Lower lobe of right lung (tissue), 2 donors: Measurements from ENCODE around the gene DNLZ. TPM values are rescaled to one million over a fixed set of nuclear protein-coding genes. Genes with fewer than 3 reads are reported as not detected.

Experiments used
- ATAC-seq, 2 donors: fragments of 200-7000 bp; cut with Tn5 transposase; one replicate each; pipeline ENCODE4 v1.9.1; 2020 to 2022; ENCODE audit warnings: mild to moderate bottlenecking in 2 of 2, moderate library complexity in 2 of 2
- DNase-seq: peaks from one replicate; pipeline ENCODE4 v3.0.0-alpha.2; 2020
- H3K27ac ChIP-seq: fragments of 200-600 bp; one replicate; pipeline ENCODE4 v1.8.0; 2022
- H3K27me3 ChIP-seq: fragments of 200-600 bp; one replicate; pipeline ENCODE4 v1.8.0; 2022; ENCODE audit warnings: low read depth
- H3K36me3 ChIP-seq: fragments of 200-600 bp; one replicate; pipeline ENCODE4 v1.8.0; 2022; ENCODE audit warnings: mild to moderate bottlenecking
- H3K4me1 ChIP-seq: fragments of 200-600 bp; one replicate; pipeline ENCODE4 v1.8.0; 2022
- H3K4me3 ChIP-seq: fragments of 200-600 bp; one replicate; pipeline ENCODE4 v1.8.0; 2022; ENCODE audit warnings: mild to moderate bottlenecking
- H3K9me3 ChIP-seq: fragments of 200-600 bp; one replicate; pipeline ENCODE4 v1.8.0; 2022
- intact Hi-C: fragments of 100-400 bp; cut with DNase I; formaldehyde crosslinking; loops from one replicate; pipeline ENCODE4 v1.11.0; 2022
- total RNA-seq: library from RNA; stranded (reverse); fragmentation: NEBNext Ultra II Directional; extraction: Animal tissue kit (Norgen Biotek cat#: 25700); gene quantifications from one replicate; pipeline ENCODE4 v1.2.1, GENCODE V29; 2021
- TF ChIP-seq, protein P1 (sequence below): fragments of 200-600 bp; IDR thresholded peaks from one replicate; pipeline ENCODE4 v1.8.0; 2022; ENCODE audit warnings: antibody characterized with exemption, mild to moderate bottlenecking
- donor health status: DM: no; HTN: yes; CAD: no; lungs with severe emphysema.

Gene DNLZ
- total RNA-seq, 1 donor from 2014 or later, result 12.9 TPM

DNA sequence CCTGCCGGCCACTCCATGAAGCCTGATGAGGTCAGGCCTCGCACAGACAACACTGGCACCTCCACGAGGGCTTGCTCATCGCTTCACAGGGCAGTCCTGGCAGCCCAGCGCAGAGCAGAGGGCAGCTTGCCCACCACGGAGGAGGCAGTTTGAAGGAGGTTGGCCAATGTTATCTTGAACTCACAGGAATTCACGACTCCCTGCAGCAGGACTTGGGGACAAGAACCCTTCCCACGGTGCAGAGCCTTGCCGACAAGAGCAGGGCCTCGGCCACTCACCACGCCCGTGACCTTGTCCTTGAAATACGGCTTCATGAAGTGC is 31.4 kb upstream of the DNLZ start:
- peaks cover 78% of the 10 kb centered on the region for H3K36me3 ChIP-seq
- no peak for DNase-seq
- no peaks in the 10 kb centered on the region for H3K27me3 ChIP-seq
- H3K9me3 ChIP-seq, result no peaks in the 10 kb centered on the region
- H3K27ac ChIP-seq, result no peak overlapping the region
- TF ChIP-seq, protein P1, sequence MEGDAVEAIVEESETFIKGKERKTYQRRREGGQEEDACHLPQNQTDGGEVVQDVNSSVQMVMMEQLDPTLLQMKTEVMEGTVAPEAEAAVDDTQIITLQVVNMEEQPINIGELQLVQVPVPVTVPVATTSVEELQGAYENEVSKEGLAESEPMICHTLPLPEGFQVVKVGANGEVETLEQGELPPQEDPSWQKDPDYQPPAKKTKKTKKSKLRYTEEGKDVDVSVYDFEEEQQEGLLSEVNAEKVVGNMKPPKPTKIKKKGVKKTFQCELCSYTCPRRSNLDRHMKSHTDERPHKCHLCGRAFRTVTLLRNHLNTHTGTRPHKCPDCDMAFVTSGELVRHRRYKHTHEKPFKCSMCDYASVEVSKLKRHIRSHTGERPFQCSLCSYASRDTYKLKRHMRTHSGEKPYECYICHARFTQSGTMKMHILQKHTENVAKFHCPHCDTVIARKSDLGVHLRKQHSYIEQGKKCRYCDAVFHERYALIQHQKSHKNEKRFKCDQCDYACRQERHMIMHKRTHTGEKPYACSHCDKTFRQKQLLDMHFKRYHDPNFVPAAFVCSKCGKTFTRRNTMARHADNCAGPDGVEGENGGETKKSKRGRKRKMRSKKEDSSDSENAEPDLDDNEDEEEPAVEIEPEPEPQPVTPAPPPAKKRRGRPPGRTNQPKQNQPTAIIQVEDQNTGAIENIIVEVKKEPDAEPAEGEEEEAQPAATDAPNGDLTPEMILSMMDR, result no peak
- intact Hi-C loops, result no loop called here
- H3K4me3 ChIP-seq, result no peak overlapping the region
- peaks cover 14% of the 10 kb centered on the region for H3K4me1 ChIP-seq
- no peak for ATAC-seq

DNA sequence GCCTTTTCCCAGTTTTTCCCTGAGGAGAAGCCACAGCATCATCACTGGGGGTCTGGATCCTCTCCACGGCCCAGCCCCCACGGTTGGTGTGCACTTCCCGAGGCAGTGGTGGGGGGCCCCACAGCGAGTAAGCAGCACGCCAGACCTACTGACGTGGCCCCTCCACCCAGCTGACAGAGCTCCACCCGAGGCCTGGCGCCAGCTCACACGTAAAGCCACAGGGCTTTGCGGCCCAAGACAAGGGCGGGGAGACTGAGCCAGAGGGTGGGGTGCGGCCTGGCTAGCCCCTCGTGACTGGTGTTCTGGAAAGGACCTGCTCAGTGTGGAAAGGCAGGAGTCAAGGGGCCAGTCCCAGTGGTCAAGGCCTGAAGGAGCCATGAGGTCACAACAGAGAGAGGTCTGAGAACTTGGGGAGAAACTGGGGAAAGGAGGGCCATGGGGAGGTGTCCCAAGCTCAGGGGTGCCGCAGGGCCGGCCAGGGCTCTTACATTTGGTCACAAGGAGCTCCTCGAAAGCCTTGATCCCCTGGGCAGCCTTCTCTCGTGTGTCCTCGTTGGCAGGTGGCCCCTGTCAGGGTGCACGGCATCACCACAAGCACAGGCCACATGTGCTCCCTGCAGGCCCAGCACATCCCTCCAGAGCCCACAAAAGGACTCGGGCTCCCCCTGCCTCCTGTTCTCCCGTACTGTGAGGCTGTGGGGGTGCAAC is 30.9 kb upstream of the DNLZ start:
- H3K27me3 ChIP-seq, result no peaks in the 10 kb centered on the region
- peaks cover 13% of the 10 kb centered on the region for H3K4me1 ChIP-seq
- TF ChIP-seq, protein P1, result no peak
- intact Hi-C loops, result no loop called here
- peaks cover 83% of the 10 kb centered on the region for H3K36me3 ChIP-seq
- no peaks in the 10 kb centered on the region for H3K9me3 ChIP-seq
- no peak overlapping the region for H3K4me3 ChIP-seq
- no peak overlapping the region for H3K27ac ChIP-seq
- DNase-seq (no peak), ATAC-seq (peak in 1 of 2 donors; percentile 8)

DNA sequence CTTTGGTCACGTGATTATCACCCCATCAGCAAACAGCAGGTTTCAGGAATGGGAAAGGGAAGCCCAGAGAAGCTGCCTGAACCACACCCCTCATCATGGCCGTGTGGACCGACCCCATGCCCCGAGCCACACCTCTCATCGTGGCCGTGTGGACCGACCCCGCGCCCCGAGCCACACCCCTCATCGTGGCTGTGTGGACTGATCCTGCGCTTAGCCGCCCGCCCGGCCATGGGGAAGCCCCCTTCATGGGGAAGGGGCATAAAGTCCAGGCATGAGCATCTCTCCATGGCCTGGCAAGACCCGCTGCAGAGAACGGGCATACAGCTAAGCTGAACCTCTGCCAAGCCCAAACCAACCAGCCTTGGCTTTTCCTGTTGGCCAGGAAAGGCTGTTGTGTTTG is 30.0 kb upstream of the DNLZ start:
- H3K9me3 ChIP-seq, result no peaks in the 10 kb centered on the region
- no peak overlapping the region for H3K27ac ChIP-seq
- DNase-seq (no peak), ATAC-seq (no peak)
- H3K27me3 ChIP-seq, result no peaks in the 10 kb centered on the region
- H3K4me3 ChIP-seq, result no peak overlapping the region
- TF ChIP-seq, protein P1, result no peak
- H3K36me3 ChIP-seq, result peaks cover 88% of the 10 kb centered on the region
- intact Hi-C loops, result no loop called here
- H3K4me1 ChIP-seq, result peaks cover 4% of the 10 kb centered on the region

DNA sequence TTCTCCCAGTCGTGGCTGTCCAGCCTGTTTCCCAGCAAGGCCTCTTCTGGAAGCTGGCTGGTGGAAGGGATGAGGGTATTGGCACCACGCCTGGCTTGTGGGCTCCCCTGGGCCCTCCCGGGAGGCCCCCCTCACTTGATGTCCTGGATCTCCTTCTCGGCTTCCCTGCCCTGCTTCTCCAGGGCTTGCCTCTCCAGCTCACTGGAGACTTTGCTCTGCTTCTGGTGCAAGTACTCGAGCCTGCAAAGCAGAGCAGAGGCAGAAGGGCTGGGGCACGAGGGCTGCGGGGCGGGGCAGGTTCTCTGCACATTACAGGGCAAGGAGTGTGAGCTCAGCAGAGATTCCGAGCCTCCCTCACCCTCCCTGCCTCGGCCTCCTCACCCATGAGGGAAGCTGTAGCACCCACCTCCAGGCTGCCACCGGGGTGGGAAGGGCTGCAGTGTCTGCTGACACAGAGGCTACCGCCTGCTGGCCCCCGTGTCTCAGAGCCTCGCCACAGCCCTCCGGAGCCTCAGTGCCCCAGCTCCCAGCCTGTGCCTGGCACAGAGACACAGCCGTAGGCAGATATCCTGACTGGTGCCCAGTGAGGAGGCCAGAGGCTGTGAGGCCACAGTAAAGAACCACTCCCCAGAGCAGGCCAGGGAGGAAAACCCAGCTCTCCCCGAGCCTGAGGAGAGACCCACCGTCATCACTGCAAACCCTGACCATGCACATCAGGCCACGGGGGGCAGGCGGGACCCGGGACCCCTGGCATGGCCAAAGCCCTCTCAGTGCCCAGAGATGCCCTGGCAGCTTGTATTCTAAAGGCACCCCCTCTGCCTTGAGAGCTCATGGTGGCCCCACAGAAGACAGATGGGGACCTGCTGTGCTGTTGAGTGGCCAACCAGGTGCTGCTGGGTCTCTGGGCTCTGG is 29.2 kb upstream of the DNLZ start:
- DNase-seq (no peak), ATAC-seq (no peak)
- peaks cover 91% of the 10 kb centered on the region for H3K36me3 ChIP-seq
- no peaks in the 10 kb centered on the region for H3K9me3 ChIP-seq
- TF ChIP-seq, protein P1, result no peak
- H3K4me3 ChIP-seq, result no peak overlapping the region
- H3K4me1 ChIP-seq, result no peaks in the 10 kb centered on the region
- intact Hi-C loops, result no loop called here
- no peaks in the 10 kb centered on the region for H3K27me3 ChIP-seq
- H3K27ac ChIP-seq, result no peak overlapping the region

DNA sequence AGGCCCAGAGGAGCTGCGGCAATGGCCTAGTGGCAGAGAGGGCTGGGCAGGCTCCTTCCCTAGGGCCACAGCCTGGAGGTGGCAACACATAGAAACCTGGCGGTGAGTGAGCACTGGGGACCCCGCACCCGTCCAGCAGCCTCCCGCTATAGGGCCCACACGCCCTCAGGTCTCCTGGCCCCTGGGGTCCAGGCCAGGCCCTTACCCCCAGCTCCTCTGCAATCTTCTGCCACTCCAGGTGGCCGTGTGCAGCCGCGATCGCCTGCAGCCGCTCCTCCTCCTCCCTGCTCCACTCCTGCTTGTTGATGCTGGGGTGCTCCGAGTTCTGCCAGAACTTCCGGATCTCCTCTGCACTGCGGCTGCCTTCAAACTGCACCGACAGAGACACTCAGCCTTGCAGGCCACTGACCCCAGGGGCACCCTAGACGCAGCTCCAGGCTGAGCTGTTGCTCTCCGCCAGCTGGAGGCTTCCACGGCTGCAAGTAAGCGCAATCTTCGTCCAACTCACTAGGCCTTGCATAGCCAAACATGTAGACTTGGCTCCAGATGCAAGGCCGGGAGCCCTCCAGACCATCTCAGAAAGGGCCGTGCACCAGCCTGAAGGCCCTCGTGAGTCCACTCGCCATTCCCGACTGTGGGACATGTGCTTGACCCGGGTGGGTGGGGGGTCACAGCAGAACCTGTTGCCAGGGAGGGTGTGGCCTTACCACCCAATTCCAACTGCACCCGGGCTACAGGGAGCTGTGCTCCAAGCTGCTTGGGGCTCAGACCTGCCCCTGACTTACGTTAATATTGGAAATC is 28.4 kb upstream of the DNLZ start:
- intact Hi-C loops, result no loop called here
- H3K9me3 ChIP-seq, result no peaks in the 10 kb centered on the region
- no peak for DNase-seq
- H3K36me3 ChIP-seq, result peaks cover 95% of the 10 kb centered on the region
- TF ChIP-seq, protein P1, result no peak
- no peaks in the 10 kb centered on the region for H3K27me3 ChIP-seq
- no peak overlapping the region for H3K27ac ChIP-seq
- ATAC-seq, result no peak
- H3K4me1 ChIP-seq, result no peaks in the 10 kb centered on the region
- H3K4me3 ChIP-seq, result no peak overlapping the region
